Astrocyte (in vitro differentiated cells and primary cell): ENCODE results near the gene ACACB. TPM values are rescaled to one million over a fixed set of nuclear protein-coding genes. Genes with fewer than 3 reads are reported as not detected.

Source experiments
- DNase-seq: peaks from one replicate; pipeline ENCODE4 v3.0.0-alpha.2; 2010; ENCODE audit warnings: low read depth
- FAIRE-seq: peaks from 2 replicates; lab custom pipeline; 2011; peaks lifted over from hg19 to GRCh38; lab: Jason Lieb, UNC
- H2AFZ ChIP-seq: 2 replicates; pipeline ENCODE4 v1.6.0; 2012; ENCODE audit warnings: low read depth, low read length, inconsistent platforms
- H3K27ac ChIP-seq: 2 replicates; pipeline ENCODE4 v1.5.1; 2011; ENCODE audit warnings: low read depth, low read length, inconsistent platforms
- H3K27me3 ChIP-seq: 2 replicates; pipeline ENCODE4 v1.6.0; 2011; ENCODE audit warnings: low read length, inconsistent platforms; ENCODE audit not compliant: insufficient read depth
- H3K36me3 ChIP-seq: 2 replicates; pipeline ENCODE4 v1.5.1; 2011; ENCODE audit warnings: low read length, inconsistent platforms; ENCODE audit not compliant: insufficient read depth
- H3K4me1 ChIP-seq: 2 replicates; pipeline ENCODE4 v1.5.1; 2011; ENCODE audit warnings: low read length, inconsistent platforms; ENCODE audit not compliant: insufficient read depth
- H3K4me2 ChIP-seq: 2 replicates; pipeline ENCODE4 v1.6.0; 2012; ENCODE audit warnings: low read length, inconsistent platforms
- H3K4me3 ChIP-seq: 2 replicates; pipeline ENCODE4 v1.5.1; 2011; ENCODE audit warnings: low read depth, mild to moderate bottlenecking, low read length, inconsistent platforms; ENCODE audit not compliant: insufficient read depth
- H3K79me2 ChIP-seq: 2 replicates; pipeline ENCODE4 v1.6.0; 2012; ENCODE audit warnings: mild to moderate bottlenecking, low read length, inconsistent platforms; ENCODE audit not compliant: insufficient read depth
- H3K9ac ChIP-seq: 2 replicates; pipeline ENCODE4 v1.6.0; 2012; ENCODE audit warnings: mild to moderate bottlenecking, low read length, inconsistent platforms
- H3K9me3 ChIP-seq: 2 replicates; pipeline ENCODE4 v1.5.1; 2012; ENCODE audit warnings: low read depth, mild to moderate bottlenecking, low read length, inconsistent platforms; ENCODE audit not compliant: insufficient read depth
- H4K20me1 ChIP-seq: 2 replicates; pipeline ENCODE4 v1.6.0; 2012; ENCODE audit warnings: low read length, inconsistent platforms; ENCODE audit not compliant: insufficient read depth
- H3K27ac Mint-ChIP-seq: one replicate; pipeline ENCODE4 v1.8.0; 2021; ENCODE audit warnings: mild to moderate bottlenecking, mixed read lengths; ENCODE audit not compliant: unreplicated experiment
- H3K27me3 Mint-ChIP-seq: one replicate; pipeline ENCODE4 v1.8.0; 2021; ENCODE audit warnings: low read depth, mixed read lengths; ENCODE audit not compliant: unreplicated experiment
- H3K36me3 Mint-ChIP-seq: one replicate; pipeline ENCODE4 v1.8.0; 2021; ENCODE audit warnings: low read depth, mixed read lengths; ENCODE audit not compliant: unreplicated experiment
- H3K4me1 Mint-ChIP-seq: one replicate; pipeline ENCODE4 v1.8.0; 2021; ENCODE audit warnings: low read depth, mixed read lengths; ENCODE audit not compliant: unreplicated experiment
- H3K4me3 Mint-ChIP-seq: one replicate; pipeline ENCODE4 v1.8.0; 2021; ENCODE audit warnings: mild to moderate bottlenecking, moderate library complexity, mixed read lengths; ENCODE audit not compliant: unreplicated experiment
- H3K9me3 Mint-ChIP-seq: one replicate; pipeline ENCODE4 v1.8.0; 2021; ENCODE audit warnings: mild to moderate bottlenecking, mixed read lengths; ENCODE audit not compliant: unreplicated experiment
- EZH2 ChIP-seq: IDR thresholded peaks from 2 replicates; pipeline ENCODE4 v1.6.1; 2012; ENCODE audit warnings: mild to moderate bottlenecking, low read length, inconsistent platforms; ENCODE audit not compliant: insufficient read depth
- total RNA-seq: library from RNA; stranded (reverse); gene quantifications from 2 replicates; pipeline ENCODE4 v1.2.1, GENCODE V29; 2021
- TF ChIP-seq, protein P1 (sequence below): IDR thresholded peaks from 2 replicates; pipeline ENCODE4 v1.5.1; 2011; ENCODE audit warnings: low read depth, mild to moderate bottlenecking, inconsistent platforms, low read length, moderate library complexity; ENCODE audit not compliant: insufficient read depth

The ACACB gene
- total RNA-seq, 1 donor from 2014 or later: 3.9 TPM

DNA sequence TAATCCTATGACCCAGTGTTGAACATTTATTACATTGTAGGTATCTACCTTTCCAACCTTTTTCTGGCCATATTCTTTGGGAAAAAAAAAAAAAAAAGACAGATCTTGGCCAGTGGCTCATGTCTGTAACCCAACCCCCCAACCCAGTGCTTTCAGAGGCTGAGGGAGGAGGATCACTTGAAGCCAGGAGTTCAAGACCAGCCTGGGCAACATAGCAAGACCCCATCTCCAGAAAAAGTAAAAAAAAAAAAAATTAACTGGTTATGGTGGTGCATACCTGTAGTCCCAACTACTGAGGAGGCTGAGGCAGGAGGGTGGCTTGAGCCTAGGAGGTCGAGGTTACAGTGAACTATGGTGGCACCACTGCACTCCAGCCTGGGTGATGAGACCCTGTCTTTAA lies 58.1 kb downstream of the ACACB start:
- H3K36me3 Mint-ChIP-seq: peaks cover 8% of the 10 kb centered on the region
- Histone ChIP-seq H3K79me2 (no peaks in the 10 kb centered on the region), H3K4me3 (no peak overlapping the region), H3K27me3 (no peaks in the 10 kb centered on the region), H3K9me3 (peaks cover 2% of the 10 kb centered on the region), H3K4me2 (no peak overlapping the region), H3K9ac (no peak overlapping the region), H2AFZ (no peak overlapping the region), H3K27ac (no peak overlapping the region), H3K4me1 (no peaks in the 10 kb centered on the region), H4K20me1 (no peaks in the 10 kb centered on the region), H3K36me3 (no peaks in the 10 kb centered on the region)
- no peak overlapping the region for H3K4me3 Mint-ChIP-seq
- no peak for TF ChIP-seq EZH2
- TF ChIP-seq, protein P1, sequence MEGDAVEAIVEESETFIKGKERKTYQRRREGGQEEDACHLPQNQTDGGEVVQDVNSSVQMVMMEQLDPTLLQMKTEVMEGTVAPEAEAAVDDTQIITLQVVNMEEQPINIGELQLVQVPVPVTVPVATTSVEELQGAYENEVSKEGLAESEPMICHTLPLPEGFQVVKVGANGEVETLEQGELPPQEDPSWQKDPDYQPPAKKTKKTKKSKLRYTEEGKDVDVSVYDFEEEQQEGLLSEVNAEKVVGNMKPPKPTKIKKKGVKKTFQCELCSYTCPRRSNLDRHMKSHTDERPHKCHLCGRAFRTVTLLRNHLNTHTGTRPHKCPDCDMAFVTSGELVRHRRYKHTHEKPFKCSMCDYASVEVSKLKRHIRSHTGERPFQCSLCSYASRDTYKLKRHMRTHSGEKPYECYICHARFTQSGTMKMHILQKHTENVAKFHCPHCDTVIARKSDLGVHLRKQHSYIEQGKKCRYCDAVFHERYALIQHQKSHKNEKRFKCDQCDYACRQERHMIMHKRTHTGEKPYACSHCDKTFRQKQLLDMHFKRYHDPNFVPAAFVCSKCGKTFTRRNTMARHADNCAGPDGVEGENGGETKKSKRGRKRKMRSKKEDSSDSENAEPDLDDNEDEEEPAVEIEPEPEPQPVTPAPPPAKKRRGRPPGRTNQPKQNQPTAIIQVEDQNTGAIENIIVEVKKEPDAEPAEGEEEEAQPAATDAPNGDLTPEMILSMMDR: no peak
- no peaks in the 10 kb centered on the region for H3K4me1 Mint-ChIP-seq
- H3K27ac Mint-ChIP-seq: no peak overlapping the region
- H3K27me3 Mint-ChIP-seq: no peaks in the 10 kb centered on the region
- peaks cover 1% of the 10 kb centered on the region for H3K9me3 Mint-ChIP-seq
- DNase-seq (no peak), FAIRE-seq (no peak)

DNA sequence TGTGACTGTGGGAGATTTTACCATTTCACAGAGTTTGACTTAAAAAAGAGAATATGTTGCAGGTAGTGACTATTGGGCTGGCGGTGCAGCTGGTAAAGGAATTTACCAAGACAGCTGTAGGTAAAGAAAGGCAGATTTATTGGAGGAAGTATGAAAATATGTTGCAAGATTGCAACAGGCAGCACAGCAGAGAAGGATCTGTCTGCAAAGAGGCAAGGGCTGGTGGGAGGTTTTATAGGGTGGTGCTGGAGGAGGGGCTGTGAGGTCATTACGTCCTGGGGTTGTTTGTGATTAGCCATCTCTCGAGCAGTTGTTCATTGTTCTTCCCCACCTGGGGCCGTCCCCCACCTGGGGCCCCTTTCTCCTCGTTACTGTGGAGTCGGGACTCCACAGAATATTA lies 62.1 kb downstream of the ACACB start:
- FAIRE-seq (no peak), DNase-seq (no peak)
- H3K27me3 Mint-ChIP-seq: no peaks in the 10 kb centered on the region
- Histone ChIP-seq H3K4me1 (no peaks in the 10 kb centered on the region), H3K36me3 (no peaks in the 10 kb centered on the region), H3K9me3 (peaks cover 2% of the 10 kb centered on the region), H2AFZ (no peak overlapping the region), H3K4me2 (no peak overlapping the region), H3K79me2 (no peaks in the 10 kb centered on the region), H3K27me3 (no peaks in the 10 kb centered on the region), H3K9ac (no peak overlapping the region), H3K27ac (no peak overlapping the region), H3K4me3 (no peak overlapping the region), H4K20me1 (no peaks in the 10 kb centered on the region)
- H3K4me1 Mint-ChIP-seq: no peaks in the 10 kb centered on the region
- no peak overlapping the region for H3K27ac Mint-ChIP-seq
- no peak for TF ChIP-seq EZH2
- TF ChIP-seq, protein P1: no peak
- H3K9me3 Mint-ChIP-seq: peaks cover 1% of the 10 kb centered on the region
- H3K36me3 Mint-ChIP-seq: peaks cover 5% of the 10 kb centered on the region
- H3K4me3 Mint-ChIP-seq: no peak overlapping the region

DNA sequence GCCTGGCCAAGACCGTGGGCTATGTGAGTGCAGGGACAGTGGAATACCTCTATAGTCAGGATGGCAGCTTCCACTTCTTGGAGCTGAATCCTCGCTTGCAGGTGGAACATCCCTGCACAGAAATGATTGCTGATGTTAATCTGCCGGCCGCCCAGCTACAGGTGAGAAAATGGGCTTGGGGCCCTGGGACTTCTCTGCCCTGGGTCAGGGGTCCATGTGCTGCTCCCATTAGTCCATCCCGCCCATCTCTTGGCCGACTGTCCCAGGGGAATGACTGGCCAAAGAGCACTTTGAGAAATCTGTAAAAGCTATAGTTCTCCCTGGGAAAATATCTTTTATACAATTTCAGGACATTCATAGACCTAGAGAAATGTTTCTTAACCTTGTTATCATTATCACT lies 63.5 kb downstream of the ACACB start:
- Histone ChIP-seq H3K4me1 (no peaks in the 10 kb centered on the region), H3K27ac (no peak overlapping the region), H3K9me3 (no peaks in the 10 kb centered on the region), H3K4me3 (no peak overlapping the region), H3K27me3 (no peaks in the 10 kb centered on the region), H3K4me2 (no peak overlapping the region), H3K79me2 (no peaks in the 10 kb centered on the region), H3K36me3 (no peaks in the 10 kb centered on the region), H4K20me1 (no peaks in the 10 kb centered on the region), H2AFZ (no peak overlapping the region), H3K9ac (no peak overlapping the region)
- TF ChIP-seq EZH2: no peak
- TF ChIP-seq, protein P1: no peak
- no peak for FAIRE-seq
- H3K27me3 Mint-ChIP-seq: no peaks in the 10 kb centered on the region
- H3K4me1 Mint-ChIP-seq: no peaks in the 10 kb centered on the region
- no peak overlapping the region for H3K4me3 Mint-ChIP-seq
- H3K9me3 Mint-ChIP-seq: peaks cover 1% of the 10 kb centered on the region
- H3K36me3 Mint-ChIP-seq: peaks cover 5% of the 10 kb centered on the region
- no peak for DNase-seq
- no peak overlapping the region for H3K27ac Mint-ChIP-seq
